ENCODE measurements around the gene LETM1.

The LETM1 gene

GRCh38 chr4:1821679-1822567, 34.0 kb downstream of the LETM1 start:
- Histone ChIP-seq H3K9ac (ENCODE audit: low read depth, low read length) (no peak overlapping the region), H3K36me3 (ENCODE audit: control insufficient read depth, insufficient read depth, low read length) (peaks cover 44% of the 10 kb centered on the region)

GRCh38 chr4:1819816-1820215, 36.1 kb downstream of the LETM1 start:
- Histone ChIP-seq H3K9me3 (ENCODE audit: control insufficient read depth, insufficient read depth, low read length) (no peaks in the 10 kb centered on the region), H3K36me3 (ENCODE audit: control insufficient read depth, insufficient read depth, low read length) (peaks cover 43% of the 10 kb centered on the region), H3K4me1 (ENCODE audit: control insufficient read depth, insufficient read depth, low read length) (no peaks in the 10 kb centered on the region), H3K27me3 (ENCODE audit: control insufficient read depth, insufficient read depth, low read length) (no peaks in the 10 kb centered on the region), H3K4me3 (ENCODE audit: low read depth, low read length) (no peak overlapping the region), H3K9ac (ENCODE audit: low read depth, low read length) (no peak overlapping the region)

More at GRCh38 chr4:1821679-1822567, 34.0 kb downstream of the LETM1 start:
- Histone ChIP-seq H3K9me3 (ENCODE audit: control insufficient read depth, insufficient read depth, low read length) (no peaks in the 10 kb centered on the region), H3K27me3 (ENCODE audit: control insufficient read depth, insufficient read depth, low read length) (no peaks in the 10 kb centered on the region), H3K4me3 (ENCODE audit: low read depth, low read length) (no peak overlapping the region), H3K4me1 (ENCODE audit: control insufficient read depth, insufficient read depth, low read length) (no peaks in the 10 kb centered on the region)

GRCh38 chr4:1819284-1819683, 36.7 kb downstream of the LETM1 start:
- peaks cover 48% of the 10 kb centered on the region for H3K36me3 ChIP-seq (ENCODE audit: control insufficient read depth, insufficient read depth, low read length)
- no peaks in the 10 kb centered on the region for H3K27me3 ChIP-seq (ENCODE audit: control insufficient read depth, insufficient read depth, low read length)
- H3K4me3 ChIP-seq (ENCODE audit: low read depth, low read length) = no peak overlapping the region
- H3K9me3 ChIP-seq (ENCODE audit: control insufficient read depth, insufficient read depth, low read length) = no peaks in the 10 kb centered on the region
- no peaks in the 10 kb centered on the region for H3K4me1 ChIP-seq (ENCODE audit: control insufficient read depth, insufficient read depth, low read length)
- no peak overlapping the region for H3K9ac ChIP-seq (ENCODE audit: low read depth, low read length)

- Histone ChIP-seq H3K9me3 (ENCODE audit: control insufficient read depth, insufficient read depth, low read length) (no peaks in the 10 kb centered on the region), H3K4me1 (ENCODE audit: control insufficient read depth, insufficient read depth, low read length) (no peaks in the 10 kb centered on the region), H3K4me3 (ENCODE audit: low read depth, low read length) (no peak overlapping the region), H3K9ac (ENCODE audit: low read depth, low read length) (no peak overlapping the region), H3K27me3 (ENCODE audit: control insufficient read depth, insufficient read depth, low read length) (no peaks in the 10 kb centered on the region), H3K36me3 (ENCODE audit: control insufficient read depth, insufficient read depth, low read length) (peaks cover 39% of the 10 kb centered on the region)
Measured at GRCh38 chr4:1815997-1816860, 39.7 kb downstream of the LETM1 start.

GRCh38 chr4:1815096-1815996, 40.6 kb downstream of the LETM1 start:
- Histone ChIP-seq H3K4me1 (ENCODE audit: control insufficient read depth, insufficient read depth, low read length) (no peaks in the 10 kb centered on the region), H3K27me3 (ENCODE audit: control insufficient read depth, insufficient read depth, low read length) (no peaks in the 10 kb centered on the region), H3K4me3 (ENCODE audit: low read depth, low read length) (no peak overlapping the region), H3K9ac (ENCODE audit: low read depth, low read length) (no peak overlapping the region), H3K9me3 (ENCODE audit: control insufficient read depth, insufficient read depth, low read length) (no peaks in the 10 kb centered on the region), H3K36me3 (ENCODE audit: control insufficient read depth, insufficient read depth, low read length) (peaks cover 39% of the 10 kb centered on the region)

- H3K36me3 ChIP-seq (ENCODE audit: control insufficient read depth, insufficient read depth, low read length) = peaks cover 32% of the 10 kb centered on the region
- H3K27me3 ChIP-seq (ENCODE audit: control insufficient read depth, insufficient read depth, low read length) = no peaks in the 10 kb centered on the region
Measured at GRCh38 chr4:1814453-1814852, 41.5 kb downstream of the LETM1 start.

GRCh38 chr4:1813915-1814314, 42.0 kb downstream of the LETM1 start:
- Histone ChIP-seq H3K9ac (ENCODE audit: low read depth, low read length) (no peak overlapping the region), H3K27me3 (ENCODE audit: control insufficient read depth, insufficient read depth, low read length) (no peaks in the 10 kb centered on the region), H3K36me3 (ENCODE audit: control insufficient read depth, insufficient read depth, low read length) (peaks cover 27% of the 10 kb centered on the region), H3K4me3 (ENCODE audit: low read depth, low read length) (no peak overlapping the region), H3K9me3 (ENCODE audit: control insufficient read depth, insufficient read depth, low read length) (no peaks in the 10 kb centered on the region), H3K4me1 (ENCODE audit: control insufficient read depth, insufficient read depth, low read length) (no peaks in the 10 kb centered on the region)

More at GRCh38 chr4:1814453-1814852, 41.5 kb downstream of the LETM1 start:
- H3K9me3 ChIP-seq (ENCODE audit: control insufficient read depth, insufficient read depth, low read length) = no peaks in the 10 kb centered on the region
- no peaks in the 10 kb centered on the region for H3K4me1 ChIP-seq (ENCODE audit: control insufficient read depth, insufficient read depth, low read length)
- no peak overlapping the region for H3K9ac ChIP-seq (ENCODE audit: low read depth, low read length)
- H3K4me3 ChIP-seq (ENCODE audit: low read depth, low read length) = no peak overlapping the region

- Histone ChIP-seq H3K9ac (ENCODE audit: low read depth, low read length) (no peak overlapping the region), H3K9me3 (ENCODE audit: control insufficient read depth, insufficient read depth, low read length) (no peaks in the 10 kb centered on the region), H3K4me1 (ENCODE audit: control insufficient read depth, insufficient read depth, low read length) (no peaks in the 10 kb centered on the region), H3K36me3 (ENCODE audit: control insufficient read depth, insufficient read depth, low read length) (peaks cover 27% of the 10 kb centered on the region), H3K27me3 (ENCODE audit: control insufficient read depth, insufficient read depth, low read length) (no peaks in the 10 kb centered on the region), H3K4me3 (ENCODE audit: low read depth, low read length) (no peak overlapping the region)
Measured at GRCh38 chr4:1813231-1813630, 42.7 kb downstream of the LETM1 start.

GRCh38 chr4:1812720-1813119, 43.2 kb downstream of the LETM1 start:
- no peaks in the 10 kb centered on the region for H3K27me3 ChIP-seq (ENCODE audit: control insufficient read depth, insufficient read depth, low read length)
- H3K36me3 ChIP-seq (ENCODE audit: control insufficient read depth, insufficient read depth, low read length) = peaks cover 27% of the 10 kb centered on the region
- H3K9ac ChIP-seq (ENCODE audit: low read depth, low read length) = no peak overlapping the region
- H3K4me3 ChIP-seq (ENCODE audit: low read depth, low read length) = no peak overlapping the region
- no peaks in the 10 kb centered on the region for H3K4me1 ChIP-seq (ENCODE audit: control insufficient read depth, insufficient read depth, low read length)
- H3K9me3 ChIP-seq (ENCODE audit: control insufficient read depth, insufficient read depth, low read length) = no peaks in the 10 kb centered on the region

- Histone ChIP-seq H3K9ac (ENCODE audit: low read depth, low read length) (peak overlapping the region; percentile 24), H3K36me3 (ENCODE audit: control insufficient read depth, insufficient read depth, low read length) (peaks cover 35% of the 10 kb centered on the region), H3K27me3 (ENCODE audit: control insufficient read depth, insufficient read depth, low read length) (no peaks in the 10 kb centered on the region), H3K4me1 (ENCODE audit: control insufficient read depth, insufficient read depth, low read length) (no peaks in the 10 kb centered on the region), H3K9me3 (ENCODE audit: control insufficient read depth, insufficient read depth, low read length) (no peaks in the 10 kb centered on the region), H3K4me3 (ENCODE audit: low read depth, low read length) (no peak overlapping the region)
Measured at GRCh38 chr4:1810765-1811164, 45.2 kb downstream of the LETM1 start.
